Thymus (tissue), 11 donors: ENCODE measurements around the gene E4F1. TPM values are rescaled to one million over a fixed set of nuclear protein-coding genes. Genes with fewer than 3 reads are reported as not detected.

ENCODE experiments used
- DNase-seq, 9 donors: peaks; one replicate each; pipeline ENCODE4 v3.0.0-alpha.2; 2013; ENCODE audit warnings: low spot score in 9 of 9, low read depth in 6 of 9, missing footprints in 1 of 9
- H3K27ac ChIP-seq, 2 donors: one replicate each; pipeline ENCODE4 v1.5.1; 2013; ENCODE audit warnings: control low read depth in 1 of 2, low read depth in 1 of 2, low read length in 1 of 2, mild to moderate bottlenecking in 1 of 2, moderate library complexity in 1 of 2
- H3K27me3 ChIP-seq, 2 donors: one replicate each; pipeline ENCODE4 v1.5.1; 2013; ENCODE audit warnings: low read length in 1 of 2; ENCODE audit not compliant: control insufficient read depth in 2 of 2, insufficient read depth in 1 of 2
- H3K36me3 ChIP-seq, 2 donors: one replicate each; pipeline ENCODE4 v1.5.1; 2013; ENCODE audit warnings: low read length in 1 of 2, mild to moderate bottlenecking in 1 of 2, moderate library complexity in 1 of 2; ENCODE audit not compliant: control insufficient read depth in 2 of 2, insufficient read depth in 2 of 2
- H3K4me1 ChIP-seq, 2 donors: one replicate each; pipeline ENCODE4 v1.5.1; 2013; ENCODE audit warnings: low read length in 2 of 2; ENCODE audit not compliant: control insufficient read depth in 2 of 2, insufficient read depth in 2 of 2
- H3K4me3 ChIP-seq, 2 donors: one replicate each; pipeline ENCODE4 v1.5.1; 2013; ENCODE audit warnings: low read length in 2 of 2, control low read depth in 1 of 2, mild to moderate bottlenecking in 1 of 2
- H3K9me3 ChIP-seq, 2 donors: one replicate each; pipeline ENCODE4 v1.5.1; 2013; ENCODE audit warnings: low read length in 1 of 2, mild to moderate bottlenecking in 1 of 2; ENCODE audit not compliant: control insufficient read depth in 2 of 2, insufficient read depth in 1 of 2
- WGBS: extraction: QIAGEN DNeasy Blood & Tissue Kit; methylation state at CpG from one replicate; pipeline ENCODE4 v1.1.7; 2013; 5-methylcytosine and 5-hydroxymethylcytosine counted together
- polyA plus RNA-seq: library from polyadenylated mRNA; stranded (reverse); fragments of 200-250 nt; gene quantifications from one replicate; pipeline ENCODE4 v1.2.3, GENCODE V29; 2013
- total RNA-seq: library from RNA; stranded (reverse); fragments of 120-200 nt; gene quantifications from one replicate; pipeline ENCODE4 v1.2.4, GENCODE V29; 2013
- donor health status: healthy.

The E4F1 gene
- total and polyA plus RNA-seq, 2 donors, result 26.5 to 42.3 TPM

- no peak overlapping the region for H3K27ac ChIP-seq
- WGBS, result 64% methylated on average over 50 of the region's 50 CpGs
- no peaks in the 10 kb centered on the region for H3K4me1 ChIP-seq
- H3K9me3 ChIP-seq, result no peaks in the 10 kb centered on the region
- no peak for DNase-seq
- no peak overlapping the region for H3K4me3 ChIP-seq
- peaks cover 26 to 33% of the 10 kb centered on the region in 2 donors for H3K36me3 ChIP-seq
- H3K27me3 ChIP-seq, result peaks cover 0 to 3% of the 10 kb centered on the region in 2 donors
These were observed 44.3 kb upstream of the E4F1 start for GRCh38 chr16:2179107-2179501.

- Histone ChIP-seq H3K4me3 (no peak overlapping the region), H3K9me3 (no peaks in the 10 kb centered on the region), H3K36me3 (peaks cover 21 to 28% of the 10 kb centered on the region in 2 donors), H3K4me1 (no peaks in the 10 kb centered on the region), H3K27me3 (peaks cover 0 to 3% of the 10 kb centered on the region in 2 donors), H3K27ac (no peak overlapping the region)
- no peak for DNase-seq
- WGBS, result 97% methylated on average over 31 of the region's 31 CpGs
These were observed 43.8 kb upstream of the E4F1 start for GRCh38 chr16:2179576-2179975.

- no peak for DNase-seq
- no peak overlapping the region for H3K4me3 ChIP-seq
- 98% methylated on average over 43 of the region's 43 CpGs for WGBS
These were observed 42.9 kb upstream of the E4F1 start for GRCh38 chr16:2180461-2180860.

GRCh38 chr16:2180962-2181923 lies 42.1 kb upstream of the E4F1 start:
- H3K9me3 ChIP-seq, result no peaks in the 10 kb centered on the region
- no peak overlapping the region for H3K27ac ChIP-seq
- H3K27me3 ChIP-seq, result peaks cover 0 to 3% of the 10 kb centered on the region in 2 donors
- no peak overlapping the region for H3K4me3 ChIP-seq
- H3K4me1 ChIP-seq, result no peaks in the 10 kb centered on the region
- peaks cover 5 to 11% of the 10 kb centered on the region in 2 donors for H3K36me3 ChIP-seq
- no peak for DNase-seq
- 93% methylated on average over 46 of the region's 46 CpGs for WGBS

More at GRCh38 chr16:2180461-2180860, 42.9 kb upstream of the E4F1 start:
- no peaks in the 10 kb centered on the region for H3K9me3 ChIP-seq
- no peak overlapping the region for H3K27ac ChIP-seq
- H3K27me3 ChIP-seq, result peaks cover 0 to 3% of the 10 kb centered on the region in 2 donors
- H3K4me1 ChIP-seq, result no peaks in the 10 kb centered on the region
- peaks cover 12 to 19% of the 10 kb centered on the region in 2 donors for H3K36me3 ChIP-seq

GRCh38 chr16:2181952-2182351 lies 41.4 kb upstream of the E4F1 start:
- Histone ChIP-seq H3K27ac (no peak overlapping the region), H3K4me1 (no peaks in the 10 kb centered on the region), H3K27me3 (peaks cover 0 to 3% of the 10 kb centered on the region in 2 donors), H3K4me3 (no peak overlapping the region), H3K9me3 (no peaks in the 10 kb centered on the region), H3K36me3 (peaks cover 5 to 7% of the 10 kb centered on the region in 2 donors)
- 95% methylated on average over 20 of the region's 20 CpGs for WGBS
- no peak for DNase-seq

- 95% methylated on average over 30 of the region's 30 CpGs for WGBS
- Histone ChIP-seq H3K27me3 (peaks cover 0 to 3% of the 10 kb centered on the region in 2 donors), H3K9me3 (no peaks in the 10 kb centered on the region), H3K36me3 (no peaks in the 10 kb centered on the region), H3K27ac (no peak overlapping the region), H3K4me1 (no peaks in the 10 kb centered on the region), H3K4me3 (no peak overlapping the region)
- no peak for DNase-seq
These were observed 39.7 kb upstream of the E4F1 start for GRCh38 chr16:2183671-2184070.

- no peak for DNase-seq
- WGBS, result 96% methylated on average over 19 of the region's 19 CpGs
- Histone ChIP-seq H3K36me3 (no peaks in the 10 kb centered on the region), H3K4me1 (no peaks in the 10 kb centered on the region), H3K27me3 (peaks cover 0 to under 1% of the 10 kb centered on the region in 2 donors), H3K4me3 (no peak overlapping the region), H3K9me3 (no peaks in the 10 kb centered on the region), H3K27ac (no peak overlapping the region)
These were observed 39.0 kb upstream of the E4F1 start for GRCh38 chr16:2184346-2184745.

GRCh38 chr16:2184962-2185361 lies 38.4 kb upstream of the E4F1 start:
- no peaks in the 10 kb centered on the region for H3K27me3 ChIP-seq
- DNase-seq, result no peak
- no peaks in the 10 kb centered on the region for H3K9me3 ChIP-seq
- 93% methylated on average over 20 of the region's 20 CpGs for WGBS
- no peaks in the 10 kb centered on the region for H3K36me3 ChIP-seq
- H3K27ac ChIP-seq, result no peak overlapping the region
- H3K4me1 ChIP-seq, result no peaks in the 10 kb centered on the region
- no peak overlapping the region for H3K4me3 ChIP-seq

- Histone ChIP-seq H3K4me3 (no peak overlapping the region), H3K27me3 (peaks cover 0 to 2% of the 10 kb centered on the region in 2 donors), H3K36me3 (no peaks in the 10 kb centered on the region), H3K9me3 (no peaks in the 10 kb centered on the region), H3K4me1 (no peaks in the 10 kb centered on the region), H3K27ac (no peak overlapping the region)
- DNase-seq, result no peak
- WGBS, result 94% methylated on average over 13 of the region's 13 CpGs
These were observed 37.3 kb upstream of the E4F1 start for GRCh38 chr16:2186064-2186463.
